GM12874 (cell line): Measurements from ENCODE around the gene PTCD1.

ENCODE experiments used
- TF ChIP-seq, protein P1 (sequence below): IDR thresholded peaks from 2 replicates; pipeline ENCODE4 v1.5.1; 2011; ENCODE audit warnings: low read depth, mild to moderate bottlenecking, control low read depth, low read length, moderate library complexity; ENCODE audit not compliant: insufficient read depth

PTCD1 gene

DNA sequence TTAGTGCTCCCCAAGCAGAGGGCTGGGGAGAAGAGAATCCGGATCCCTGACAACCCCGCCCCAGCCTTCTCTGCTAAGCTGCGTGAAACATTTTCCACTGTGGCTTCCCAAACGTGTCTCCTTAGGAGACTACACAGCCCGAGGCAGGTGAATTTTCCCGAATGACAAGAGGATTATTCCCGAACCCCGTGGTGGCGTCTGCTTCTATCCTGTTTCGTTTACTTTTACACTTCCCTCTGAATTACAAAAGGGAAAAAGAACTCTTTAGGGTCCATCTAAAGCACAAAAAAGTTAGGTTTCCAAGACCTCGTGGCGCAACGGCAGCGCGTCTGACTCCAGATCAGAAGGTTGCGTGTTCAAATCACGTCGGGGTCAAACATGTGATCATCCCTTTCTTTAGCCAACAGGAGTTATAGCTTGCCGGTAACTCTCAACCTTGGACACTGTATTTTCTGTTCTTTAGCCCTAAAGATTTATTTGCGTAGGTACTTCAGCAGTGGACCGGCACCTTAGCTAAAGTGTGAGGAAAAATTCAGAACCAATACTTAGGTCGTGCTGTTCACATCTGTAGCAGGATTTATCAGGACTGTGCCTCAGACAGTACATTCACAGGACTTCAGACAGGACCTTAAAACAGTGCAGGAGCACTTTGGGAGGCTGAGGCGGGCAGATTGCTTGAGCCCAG is 30.9 kb upstream of the PTCD1 start:
- TF ChIP-seq, protein P1, sequence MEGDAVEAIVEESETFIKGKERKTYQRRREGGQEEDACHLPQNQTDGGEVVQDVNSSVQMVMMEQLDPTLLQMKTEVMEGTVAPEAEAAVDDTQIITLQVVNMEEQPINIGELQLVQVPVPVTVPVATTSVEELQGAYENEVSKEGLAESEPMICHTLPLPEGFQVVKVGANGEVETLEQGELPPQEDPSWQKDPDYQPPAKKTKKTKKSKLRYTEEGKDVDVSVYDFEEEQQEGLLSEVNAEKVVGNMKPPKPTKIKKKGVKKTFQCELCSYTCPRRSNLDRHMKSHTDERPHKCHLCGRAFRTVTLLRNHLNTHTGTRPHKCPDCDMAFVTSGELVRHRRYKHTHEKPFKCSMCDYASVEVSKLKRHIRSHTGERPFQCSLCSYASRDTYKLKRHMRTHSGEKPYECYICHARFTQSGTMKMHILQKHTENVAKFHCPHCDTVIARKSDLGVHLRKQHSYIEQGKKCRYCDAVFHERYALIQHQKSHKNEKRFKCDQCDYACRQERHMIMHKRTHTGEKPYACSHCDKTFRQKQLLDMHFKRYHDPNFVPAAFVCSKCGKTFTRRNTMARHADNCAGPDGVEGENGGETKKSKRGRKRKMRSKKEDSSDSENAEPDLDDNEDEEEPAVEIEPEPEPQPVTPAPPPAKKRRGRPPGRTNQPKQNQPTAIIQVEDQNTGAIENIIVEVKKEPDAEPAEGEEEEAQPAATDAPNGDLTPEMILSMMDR = no peak

DNA sequence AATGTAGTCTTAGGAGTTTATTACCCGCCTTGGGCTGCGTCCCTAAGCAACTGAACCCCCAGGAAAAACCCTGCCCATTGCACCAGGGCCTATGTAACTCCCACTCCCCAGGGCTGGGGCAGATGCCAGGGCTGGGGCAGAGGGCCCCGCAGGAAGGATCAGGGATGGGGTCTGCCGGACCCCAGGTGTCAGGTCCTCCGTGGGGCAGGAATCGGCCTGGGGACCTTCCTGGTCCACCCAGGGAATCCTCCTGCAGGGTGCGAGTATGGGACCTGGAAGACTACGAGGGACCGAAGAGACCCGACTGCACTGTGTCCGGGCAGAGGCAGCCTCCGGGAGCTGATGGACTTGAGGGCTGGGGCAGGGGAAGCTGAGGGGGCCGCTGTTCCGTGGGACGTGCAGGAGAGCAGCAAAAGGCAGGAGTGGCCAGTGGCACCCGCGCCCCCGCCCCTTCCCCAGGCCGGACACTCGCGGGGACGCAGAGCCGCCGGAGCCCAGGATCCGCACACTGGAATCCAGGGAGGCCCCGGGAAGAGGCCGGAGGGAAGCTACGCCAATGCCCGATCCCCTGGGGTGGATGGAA is 29.8 kb upstream of the PTCD1 start:
- TF ChIP-seq, protein P1 = no peak

DNA sequence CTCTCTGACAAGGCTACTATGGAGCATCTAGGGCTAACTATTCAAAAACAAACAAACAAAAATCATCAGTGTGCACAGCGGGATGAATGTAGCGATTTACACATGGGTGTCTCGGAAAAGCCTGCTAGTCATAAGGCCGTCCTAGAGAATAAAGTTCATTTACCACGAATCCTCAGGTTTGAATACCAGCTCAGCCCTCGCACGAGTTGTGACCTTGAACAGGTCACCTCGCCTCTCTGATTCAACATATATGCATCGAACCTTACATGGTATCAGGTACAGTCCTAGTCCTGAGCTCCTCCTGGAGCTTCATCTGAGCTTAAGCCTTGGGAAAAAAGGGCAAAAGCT is 26.8 kb upstream of the PTCD1 start:
- TF ChIP-seq, protein P1 = no peak

DNA sequence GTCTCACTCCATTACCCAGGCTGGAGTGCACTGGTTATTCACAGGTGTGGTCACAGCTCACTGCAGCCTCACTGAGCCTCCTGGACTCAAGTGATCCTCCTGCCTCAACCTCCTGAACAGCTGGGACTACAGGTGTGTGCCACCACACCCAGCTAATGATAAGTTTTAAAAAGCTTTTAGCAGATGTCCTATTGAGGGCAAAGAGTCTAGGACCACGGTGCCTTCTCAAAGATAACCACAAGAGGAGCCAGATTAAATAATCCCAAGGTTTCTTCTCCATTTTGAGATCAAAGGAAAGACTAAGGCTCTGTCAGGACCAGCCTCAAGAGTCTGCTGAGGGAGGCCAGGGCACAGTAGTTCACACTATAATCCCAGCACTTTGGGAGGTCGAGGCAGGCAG is 22.6 kb upstream of the PTCD1 start:
- TF ChIP-seq, protein P1 = no peak

DNA sequence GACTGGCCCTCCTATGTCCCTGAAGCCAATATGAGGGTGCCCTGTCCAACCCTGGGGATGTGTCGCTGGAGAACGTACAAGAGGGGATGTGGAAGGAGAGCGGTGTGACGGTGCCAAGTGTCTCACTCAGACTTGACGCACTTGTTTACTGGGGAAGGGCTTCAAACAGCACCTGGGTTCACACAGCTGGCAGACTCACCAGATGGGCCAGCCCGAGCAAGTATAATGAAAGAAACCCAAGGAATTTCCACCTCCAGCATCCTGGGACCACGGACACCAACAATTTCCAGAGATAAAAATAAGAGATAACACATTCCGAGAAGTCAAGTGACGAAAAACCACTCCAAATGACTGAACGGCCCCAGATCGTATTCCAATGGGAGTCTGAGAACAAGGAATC is 22.1 kb upstream of the PTCD1 start:
- TF ChIP-seq, protein P1 = no peak

DNA sequence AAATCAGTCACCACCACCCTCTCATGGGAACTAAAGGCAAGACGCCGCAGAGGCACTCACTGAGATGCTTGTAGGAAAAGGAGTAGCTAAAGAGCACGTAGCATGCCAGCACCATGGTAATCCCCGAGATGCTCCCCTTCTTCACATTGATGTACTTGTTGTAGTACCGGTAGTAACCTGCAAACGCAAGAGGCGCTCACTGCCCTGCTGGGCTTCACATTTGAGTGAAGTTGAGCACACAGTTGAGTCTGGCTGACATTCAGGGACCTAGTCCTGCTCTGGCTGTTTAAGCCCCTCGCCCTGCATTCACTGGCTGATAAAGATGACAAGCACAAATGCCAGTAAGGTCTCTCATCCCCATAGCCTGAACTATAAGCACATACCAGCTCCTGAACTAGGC is 20.5 kb upstream of the PTCD1 start:
- TF ChIP-seq, protein P1 = peak; percentile 57

DNA sequence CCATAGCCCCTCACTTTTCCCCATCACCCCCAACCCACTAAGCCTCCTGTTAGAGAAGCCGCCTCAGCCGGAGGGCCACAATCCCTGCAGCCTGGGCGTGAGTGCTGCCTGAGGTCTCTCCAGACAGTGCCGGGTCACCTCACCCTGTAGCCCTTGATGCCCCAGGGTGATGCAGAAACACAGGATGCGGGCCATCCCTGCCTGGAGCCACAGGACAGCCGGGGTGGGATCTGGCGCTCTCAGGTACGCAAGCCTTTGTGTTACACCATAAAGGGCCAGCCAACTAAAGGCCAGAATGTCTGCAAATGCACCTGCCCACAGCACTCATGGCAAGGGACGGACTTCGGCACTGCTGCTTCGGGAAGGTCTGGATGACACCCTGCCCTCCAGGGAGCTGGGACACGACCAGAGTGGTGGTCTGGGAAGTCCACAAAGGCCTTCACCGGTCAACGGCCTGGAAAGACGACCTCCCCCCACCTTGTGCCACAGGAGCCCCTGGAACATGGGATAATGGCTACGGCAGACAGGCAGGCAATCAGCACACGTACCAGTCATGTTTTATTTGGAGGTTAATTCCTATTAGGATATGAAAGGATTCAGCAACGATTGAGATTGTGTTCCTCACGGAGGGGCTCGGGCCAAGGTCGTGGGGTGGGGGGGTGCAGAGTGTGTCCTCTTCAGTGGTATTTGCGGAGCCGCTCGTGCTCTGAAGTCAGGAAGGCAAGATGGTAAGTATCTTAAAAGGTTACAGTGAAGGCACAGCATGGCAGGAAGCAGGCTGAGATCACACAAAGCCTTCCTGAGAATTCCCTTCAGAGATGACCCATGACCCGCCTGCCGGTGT is 19.3 kb upstream of the PTCD1 start:
- TF ChIP-seq, protein P1 = no peak
